Measurements from ENCODE around the gene XYLT1.
"Not testable (repeated sequence)": the region's sequence is repeated elsewhere in the genome, so short reads cannot be mapped to it uniquely, and the experiment has no call there.

The XYLT1 gene

GRCh38 chr16:17482341-17482740 is 11.6 kb upstream of the XYLT1 start:
- not testable (repeated sequence) for DNase-seq

GRCh38 chr16:17481736-17482135 is 11.0 kb upstream of the XYLT1 start:
- DNase-seq = no peak

DNA sequence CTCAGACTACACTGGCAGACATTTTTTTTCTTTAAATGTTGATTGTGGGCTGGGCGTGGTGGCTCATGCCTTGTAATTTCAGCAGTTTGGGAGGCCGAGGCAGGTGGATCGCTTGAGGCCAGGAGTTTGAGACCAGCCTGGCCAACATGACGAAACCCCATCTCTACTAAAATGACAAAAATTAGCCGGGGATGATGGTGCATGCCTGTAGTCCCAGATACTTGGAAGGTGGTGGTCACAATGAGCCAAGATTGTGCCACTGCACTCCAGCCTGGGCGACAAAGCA is 6.4 kb upstream of the XYLT1 start:
- DNase-seq = not testable (repeated sequence)

DNA sequence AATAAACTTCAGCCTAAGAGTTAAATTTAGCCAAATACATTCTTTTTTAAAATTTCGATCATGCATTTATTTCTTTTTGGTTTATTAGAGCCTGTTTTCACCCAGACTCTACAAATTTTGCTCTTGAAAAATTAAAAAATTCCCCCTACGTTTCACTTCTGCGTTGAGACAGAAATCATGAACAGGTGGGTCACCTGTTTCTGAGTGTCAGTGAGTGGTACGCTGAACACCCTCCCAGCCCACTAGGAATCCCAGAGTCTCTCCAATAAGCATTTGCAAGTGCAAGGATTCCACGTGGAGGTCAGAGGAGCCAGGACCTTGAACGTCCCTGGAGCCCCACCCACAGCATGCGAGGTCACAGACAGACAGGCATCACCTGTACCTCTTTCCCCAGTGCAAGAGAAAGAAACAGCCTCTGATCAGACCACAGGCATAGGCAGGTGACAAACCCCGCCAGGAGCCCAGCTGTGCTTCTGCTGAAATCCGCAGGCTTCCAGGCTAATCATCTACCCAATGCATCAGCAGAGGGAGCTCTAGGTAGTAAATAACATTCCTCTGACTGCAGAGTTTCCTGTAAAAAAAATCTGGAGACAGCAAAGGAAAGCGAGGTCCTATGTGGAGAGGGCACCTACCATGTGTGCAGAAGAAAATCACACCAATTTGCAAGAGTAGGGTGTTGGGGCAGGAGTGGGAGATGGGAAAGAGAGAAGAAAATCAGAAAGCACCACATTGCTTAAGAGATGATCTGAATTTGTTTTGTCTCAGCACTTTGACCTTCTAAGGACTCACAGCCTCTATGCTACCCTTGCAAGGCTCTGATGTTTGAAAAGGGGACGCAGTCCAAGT is 5.9 kb upstream of the XYLT1 start:
- DNase-seq = peak; percentile 63

DNA sequence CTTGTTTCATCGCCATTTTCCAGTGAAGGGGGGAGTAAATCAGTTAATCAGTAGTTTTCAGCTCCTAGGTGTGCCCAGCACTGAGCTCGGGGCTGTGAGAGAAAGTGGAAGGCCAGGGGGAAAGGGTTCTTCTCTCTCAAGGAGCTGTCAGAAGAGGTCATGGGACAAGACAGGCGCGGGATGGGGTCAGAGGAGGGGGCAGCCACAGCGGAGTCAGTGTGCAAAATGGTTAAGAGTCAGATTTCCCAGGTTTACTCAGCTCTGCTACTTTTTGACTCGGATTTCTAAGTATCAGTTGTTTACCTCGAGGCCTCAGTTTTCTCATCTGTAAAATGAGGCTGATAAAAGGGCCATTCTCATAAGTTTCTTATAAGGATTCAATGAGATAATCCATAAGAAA is 4.3 kb upstream of the XYLT1 start:
- DNase-seq = no peak

DNA sequence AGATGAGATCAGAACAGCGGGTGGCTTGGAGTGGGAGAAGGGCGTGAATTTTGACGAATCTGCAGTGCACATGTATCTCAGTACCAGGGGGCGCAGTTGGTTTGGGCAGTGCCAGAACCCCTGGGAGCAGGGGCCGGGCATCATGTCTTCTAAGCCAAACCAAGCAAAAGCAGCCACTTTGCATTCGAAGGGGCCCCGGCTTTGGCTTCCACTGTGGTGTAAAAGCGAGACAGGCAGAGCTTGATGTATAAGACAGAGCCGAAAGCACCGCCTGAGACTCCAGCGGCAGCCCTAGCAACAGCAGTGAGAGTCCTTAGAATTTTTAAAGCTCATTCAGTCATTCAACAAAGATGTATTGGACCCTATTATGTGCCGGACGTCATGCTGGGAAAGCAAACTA is 3.8 kb upstream of the XYLT1 start:
- DNase-seq = no peak

- peak; percentile 23 for DNase-seq
Observed at GRCh38 chr16:17474037-17474436, 3.3 kb upstream of the XYLT1 start.

DNA sequence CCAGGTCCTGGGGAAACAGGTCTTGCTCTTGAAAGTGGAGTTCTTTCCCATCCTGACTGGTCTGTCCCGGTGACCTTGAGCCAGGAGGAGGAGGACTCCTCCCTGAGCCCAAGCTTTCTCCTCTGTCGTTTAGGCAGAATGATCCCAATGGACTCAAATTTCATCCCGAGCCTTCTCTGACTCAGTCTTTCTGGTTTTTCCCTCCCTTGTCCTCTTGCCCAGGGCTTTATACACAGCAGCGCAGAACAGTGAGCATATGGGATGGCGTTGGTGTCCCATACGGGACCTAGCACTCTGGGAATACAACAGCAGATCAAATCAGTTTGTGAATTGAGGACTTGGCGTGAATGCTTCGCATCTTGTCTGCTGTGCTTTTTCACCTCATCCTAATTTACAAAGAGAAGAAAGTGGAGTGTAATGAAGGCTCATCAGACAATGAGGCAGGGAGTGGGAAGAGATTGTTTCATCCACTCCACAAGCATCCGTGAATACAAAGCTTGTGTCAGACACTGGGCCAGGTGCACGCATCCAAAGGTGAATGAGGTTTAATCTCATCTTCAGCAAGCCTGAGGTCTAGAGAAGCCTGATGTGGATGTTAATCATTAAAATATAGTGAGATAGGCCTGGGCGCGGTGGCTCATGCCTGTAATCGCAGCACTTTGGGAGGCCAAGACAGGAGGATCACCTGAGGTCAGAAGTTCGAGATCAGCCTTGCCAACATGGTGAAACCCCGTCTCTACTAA is 1.1 kb upstream of the XYLT1 start:
- DNase-seq = peak; percentile 62

GRCh38 chr16:17470182-17470907 is 415 bp downstream of the XYLT1 start:
- no peak for DNase-seq

DNA sequence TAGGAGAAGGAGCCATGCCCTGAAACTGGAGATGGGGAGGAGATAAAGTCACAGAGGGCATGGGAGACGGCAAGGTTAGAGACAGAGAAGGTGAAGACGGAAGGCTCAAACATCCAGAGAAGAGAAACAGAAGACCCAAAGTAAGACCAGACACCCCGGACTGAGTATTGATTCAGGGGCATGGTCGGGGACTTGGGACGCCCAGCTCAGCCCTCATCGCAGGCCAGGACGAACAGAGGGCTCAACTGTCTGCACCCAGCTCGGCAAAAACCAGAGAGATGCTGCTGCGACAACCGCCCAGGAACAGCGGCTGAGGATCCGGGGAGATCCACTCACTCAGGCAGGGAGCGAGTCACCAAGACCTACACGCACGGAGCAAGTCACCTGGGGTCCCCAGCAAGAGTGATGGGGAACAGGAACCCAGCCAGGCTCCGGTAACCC is 999 bp downstream of the XYLT1 start:
- peak; percentile 36 for DNase-seq

GRCh38 chr16:17469011-17469740 is 1.6 kb downstream of the XYLT1 start:
- DNase-seq = peak; percentile 87

DNA sequence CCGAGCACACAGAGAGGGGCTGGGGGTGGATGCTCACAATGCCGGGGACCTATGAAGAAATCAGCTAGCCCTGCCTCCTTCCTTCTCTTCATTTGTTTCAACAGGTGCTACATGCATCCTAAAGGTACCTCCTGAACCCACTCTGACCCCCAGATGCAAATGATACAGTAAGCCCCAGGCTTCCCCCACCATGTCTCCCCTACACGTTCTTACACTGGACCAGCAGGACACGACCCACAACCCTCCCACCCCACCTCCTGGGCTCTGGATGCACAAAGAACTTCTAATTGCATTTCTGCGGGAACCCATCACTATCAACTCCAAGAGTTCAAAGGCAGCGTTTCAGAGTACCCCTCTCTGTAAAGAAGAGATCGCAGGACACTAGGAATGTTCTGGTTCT is 2.1 kb downstream of the XYLT1 start:
- no peak for DNase-seq

GRCh38 chr16:17467923-17468540 is 2.7 kb downstream of the XYLT1 start:
- DNase-seq = peak; percentile 65

DNA sequence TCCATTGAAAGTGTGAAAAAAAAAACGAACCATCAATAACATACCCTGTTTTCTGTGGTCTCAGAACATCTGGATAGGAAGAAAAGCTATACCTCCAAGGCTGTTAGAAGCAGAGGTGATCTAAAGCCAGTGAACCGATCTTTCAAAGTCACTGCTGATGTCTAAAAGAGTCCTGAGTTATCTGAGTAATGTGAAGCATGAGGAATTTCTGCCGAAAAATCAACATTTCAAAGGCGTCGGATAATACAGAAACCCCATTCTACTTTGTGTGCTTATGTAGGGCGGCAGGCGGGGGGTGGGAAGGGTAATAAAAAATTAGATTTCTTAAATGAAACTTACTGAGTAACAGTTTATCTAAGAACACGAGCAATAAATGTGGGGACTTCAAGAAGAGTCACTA is 3.9 kb downstream of the XYLT1 start:
- DNase-seq = no peak

DNA sequence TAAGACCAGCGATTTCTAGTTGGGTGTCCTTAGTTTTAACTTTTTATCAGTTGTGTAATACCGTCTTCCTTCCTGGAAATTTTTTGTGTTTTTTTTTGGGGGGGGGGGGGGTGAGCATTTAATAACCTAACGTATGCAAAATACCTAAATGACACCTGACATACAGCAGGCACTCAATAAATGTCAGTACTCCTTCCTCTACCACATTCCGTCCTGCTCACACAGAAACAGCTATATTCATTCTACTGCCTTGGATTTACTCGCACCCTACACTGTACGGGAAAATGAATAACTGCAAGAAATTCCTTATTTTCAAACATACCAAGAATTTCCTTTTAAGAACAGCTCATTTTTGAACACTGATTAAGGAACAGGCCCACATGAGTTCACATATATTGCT is 5.3 kb downstream of the XYLT1 start:
- no peak for DNase-seq

GRCh38 chr16:17463335-17463734 is 7.4 kb downstream of the XYLT1 start:
- DNase-seq = no peak

DNA sequence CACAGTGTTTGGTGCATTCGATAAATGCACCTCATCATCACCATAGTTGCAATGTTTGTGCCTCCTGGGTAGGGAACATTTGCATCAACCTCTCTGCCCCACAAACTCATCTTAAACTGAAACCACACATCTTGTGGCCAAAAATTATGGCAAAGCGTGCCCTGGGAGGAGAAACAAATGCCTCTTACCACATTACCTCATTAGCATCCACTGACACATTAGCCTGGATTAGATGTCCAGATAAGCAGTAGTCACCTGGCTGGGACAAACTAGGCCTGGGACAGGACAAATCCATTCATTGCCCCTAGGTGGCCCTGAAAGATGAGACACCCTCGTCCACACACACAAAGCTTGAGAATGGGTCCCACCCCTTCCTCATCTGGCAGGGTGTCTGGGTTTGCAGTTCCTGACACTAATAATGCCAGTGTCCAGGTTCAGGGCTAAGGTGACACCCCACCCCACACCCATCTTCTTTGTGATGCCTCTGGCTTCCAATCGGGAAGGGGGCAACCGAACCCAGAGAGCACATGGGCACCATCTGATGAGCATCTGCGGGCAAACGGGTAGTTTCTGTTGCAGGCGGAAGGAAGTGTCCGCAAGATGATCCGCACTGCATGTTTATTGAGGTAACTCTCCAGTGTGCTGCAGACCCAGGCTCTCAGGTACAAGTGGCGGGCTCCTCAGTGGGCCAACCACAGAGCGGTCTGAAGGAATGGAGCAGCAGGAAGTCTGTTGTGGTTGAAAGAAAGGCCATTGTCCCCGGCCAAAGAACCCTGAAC is 8.6 kb downstream of the XYLT1 start:
- no peak for DNase-seq

DNA sequence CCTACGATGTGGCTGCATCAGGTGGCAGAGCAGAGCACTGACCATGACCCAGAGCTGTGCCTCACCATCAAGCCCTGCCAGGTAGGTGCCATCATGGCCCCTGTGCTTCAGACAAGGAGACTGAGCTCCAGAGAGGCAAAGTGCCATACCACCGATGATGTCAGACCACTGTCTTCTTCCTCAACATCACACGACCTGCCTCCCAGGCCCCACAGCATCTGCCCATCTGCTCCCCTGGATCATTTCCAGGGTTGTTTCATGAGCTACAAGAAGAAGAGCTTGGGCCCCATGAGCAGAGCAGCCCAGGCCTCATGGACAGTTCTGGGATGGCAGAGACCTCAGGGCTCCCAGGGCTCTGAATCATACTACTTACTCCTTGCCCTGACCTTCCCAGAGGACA is 9.9 kb downstream of the XYLT1 start:
- DNase-seq = no peak

DNA sequence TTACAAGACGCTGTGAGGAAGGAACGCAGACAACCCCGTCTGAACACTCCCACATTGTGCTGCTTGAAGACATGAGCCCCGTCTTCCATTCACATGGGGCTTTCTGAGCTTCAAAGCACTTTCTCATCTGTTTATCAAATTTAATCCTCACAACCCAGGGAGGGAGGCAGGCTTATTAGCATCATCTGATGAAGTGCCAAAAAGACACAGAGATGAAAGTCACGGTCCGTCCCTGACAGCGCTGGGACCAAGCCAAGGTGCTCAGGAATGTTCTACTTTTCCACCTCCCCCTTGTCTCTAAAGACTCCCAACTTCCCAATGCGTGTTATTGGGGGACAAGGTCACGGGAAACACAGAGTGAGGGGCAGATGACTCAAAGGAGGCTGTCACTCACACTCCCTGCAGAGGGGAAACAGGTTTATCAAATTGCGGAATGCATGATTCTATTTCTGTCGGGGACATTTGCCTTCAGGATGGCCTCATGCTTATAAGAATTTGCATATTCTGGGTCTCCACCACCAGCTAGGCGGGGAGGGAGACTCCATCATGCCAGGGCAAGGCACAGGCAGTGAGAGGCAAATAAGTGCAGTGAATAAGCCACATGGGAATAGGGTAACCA is 10.7 kb downstream of the XYLT1 start:
- DNase-seq = no peak

GRCh38 chr16:17457997-17458396 is 12.8 kb downstream of the XYLT1 start:
- no peak for DNase-seq

DNA sequence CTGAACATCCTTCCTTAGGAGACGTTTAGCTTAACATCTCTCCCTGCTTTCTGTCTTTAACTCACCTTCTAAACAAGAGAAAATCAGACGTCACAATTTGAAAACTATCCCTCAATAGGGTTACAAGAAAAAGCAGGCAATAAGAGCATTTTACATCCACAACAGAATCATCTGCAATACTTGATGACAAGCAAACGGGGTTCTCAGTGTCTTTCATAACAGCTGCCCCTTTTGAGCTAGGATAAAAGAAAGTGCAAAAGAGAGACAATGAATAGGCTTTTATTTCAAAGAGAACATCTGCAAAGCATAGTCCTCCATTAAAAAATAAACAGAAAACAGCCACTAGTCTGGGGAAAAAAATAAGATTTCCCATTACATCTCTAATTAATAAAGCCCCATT is 13.2 kb downstream of the XYLT1 start:
- no peak for DNase-seq

All from EL (cell line).